Ovary (tissue), 3 donors: ENCODE results near the gene SLIT3.

Experiments used
- POLR2A ChIP-seq: fragments of 450-650 bp; IDR thresholded peaks from one replicate; pipeline ENCODE4 v1.6.1; 2017; ENCODE audit warnings: antibody characterized with exemption, mild to moderate bottlenecking, moderate library complexity
- TF ChIP-seq, protein P1 (sequence below), 3 donors: fragments of 450-650 bp in 2 of 3; fragments of 200-600 bp in 1 of 3; IDR thresholded peaks; one replicate each; pipeline versions ENCODE4 v1.5.1 to v1.8.0; 2016 to 2022; ENCODE audit warnings: antibody characterized with exemption in 3 of 3, mild to moderate bottlenecking in 1 of 3
- donor health status: DM: no; HTN: no; CAD: no.

GRCh38 chr5:169146158-169146557 lies 154.8 kb downstream of the SLIT3 start:
- TF ChIP-seq, protein P1, sequence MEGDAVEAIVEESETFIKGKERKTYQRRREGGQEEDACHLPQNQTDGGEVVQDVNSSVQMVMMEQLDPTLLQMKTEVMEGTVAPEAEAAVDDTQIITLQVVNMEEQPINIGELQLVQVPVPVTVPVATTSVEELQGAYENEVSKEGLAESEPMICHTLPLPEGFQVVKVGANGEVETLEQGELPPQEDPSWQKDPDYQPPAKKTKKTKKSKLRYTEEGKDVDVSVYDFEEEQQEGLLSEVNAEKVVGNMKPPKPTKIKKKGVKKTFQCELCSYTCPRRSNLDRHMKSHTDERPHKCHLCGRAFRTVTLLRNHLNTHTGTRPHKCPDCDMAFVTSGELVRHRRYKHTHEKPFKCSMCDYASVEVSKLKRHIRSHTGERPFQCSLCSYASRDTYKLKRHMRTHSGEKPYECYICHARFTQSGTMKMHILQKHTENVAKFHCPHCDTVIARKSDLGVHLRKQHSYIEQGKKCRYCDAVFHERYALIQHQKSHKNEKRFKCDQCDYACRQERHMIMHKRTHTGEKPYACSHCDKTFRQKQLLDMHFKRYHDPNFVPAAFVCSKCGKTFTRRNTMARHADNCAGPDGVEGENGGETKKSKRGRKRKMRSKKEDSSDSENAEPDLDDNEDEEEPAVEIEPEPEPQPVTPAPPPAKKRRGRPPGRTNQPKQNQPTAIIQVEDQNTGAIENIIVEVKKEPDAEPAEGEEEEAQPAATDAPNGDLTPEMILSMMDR (IDR thresholded peaks at IDR 0.05), result no peak
- TF ChIP-seq POLR2A, result no peak
